GM18861 (cell line): ENCODE measurements around the gene NLRP6.
"Not testable (repeated sequence)": the region's sequence is repeated elsewhere in the genome, so short reads cannot be mapped to it uniquely, and the experiment has no call there.

Experiments used
- ATAC-seq: cut with Tn5 transposase; IDR thresholded peaks from one replicate; pipeline ENCODE4 v1.9.1; 2021; ENCODE audit not compliant: unreplicated experiment

Gene NLRP6

DNA sequence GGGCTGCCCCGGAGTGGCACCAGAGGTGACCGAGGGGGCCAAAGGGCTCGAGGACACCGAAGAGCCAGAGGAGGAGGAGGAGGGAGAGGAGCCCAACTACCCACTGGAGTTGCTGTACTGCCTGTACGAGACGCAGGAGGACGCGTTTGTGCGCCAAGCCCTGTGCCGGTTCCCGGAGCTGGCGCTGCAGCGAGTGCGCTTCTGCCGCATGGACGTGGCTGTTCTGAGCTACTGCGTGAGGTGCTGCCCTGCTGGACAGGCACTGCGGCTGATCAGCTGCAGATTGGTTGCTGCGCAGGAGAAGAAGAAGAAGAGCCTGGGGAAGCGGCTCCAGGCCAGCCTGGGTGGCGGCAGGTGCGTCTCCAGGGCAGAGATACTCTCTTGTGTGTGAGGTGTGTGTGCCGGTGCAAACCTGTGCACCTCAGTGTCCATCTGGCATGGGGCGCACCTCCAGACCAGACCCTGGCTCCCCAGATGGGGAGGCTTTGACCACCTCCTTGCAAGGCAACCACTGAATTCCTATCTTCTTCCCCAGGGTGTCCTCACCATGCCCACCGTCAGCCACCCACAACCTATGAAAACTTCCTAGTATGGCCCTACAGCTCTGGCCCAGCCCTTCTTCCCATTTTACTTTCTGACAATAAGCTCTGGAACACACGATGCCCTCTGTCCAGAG lies 3.4 kb downstream of the NLRP6 start:
- no peak for ATAC-seq

DNA sequence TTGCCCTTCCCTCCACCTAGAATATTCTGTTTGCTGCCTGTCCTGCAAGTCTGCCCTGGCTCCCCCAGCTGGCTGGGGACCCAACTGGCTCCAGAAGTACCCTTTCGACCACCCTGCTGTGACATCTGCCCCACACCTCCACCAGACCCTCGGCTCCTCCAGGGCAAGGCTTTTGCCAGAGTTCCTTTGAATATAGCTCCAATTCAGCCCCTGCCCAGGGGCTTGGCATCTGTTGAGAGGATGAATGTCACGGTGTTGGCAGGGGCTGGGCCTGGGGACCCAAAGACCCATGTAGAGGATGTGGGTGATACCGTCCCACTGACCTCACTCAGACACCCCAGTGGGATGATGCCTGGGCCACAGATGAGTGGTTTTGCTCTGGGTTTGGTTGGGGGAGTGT lies 4.0 kb downstream of the NLRP6 start:
- ATAC-seq: no peak

DNA sequence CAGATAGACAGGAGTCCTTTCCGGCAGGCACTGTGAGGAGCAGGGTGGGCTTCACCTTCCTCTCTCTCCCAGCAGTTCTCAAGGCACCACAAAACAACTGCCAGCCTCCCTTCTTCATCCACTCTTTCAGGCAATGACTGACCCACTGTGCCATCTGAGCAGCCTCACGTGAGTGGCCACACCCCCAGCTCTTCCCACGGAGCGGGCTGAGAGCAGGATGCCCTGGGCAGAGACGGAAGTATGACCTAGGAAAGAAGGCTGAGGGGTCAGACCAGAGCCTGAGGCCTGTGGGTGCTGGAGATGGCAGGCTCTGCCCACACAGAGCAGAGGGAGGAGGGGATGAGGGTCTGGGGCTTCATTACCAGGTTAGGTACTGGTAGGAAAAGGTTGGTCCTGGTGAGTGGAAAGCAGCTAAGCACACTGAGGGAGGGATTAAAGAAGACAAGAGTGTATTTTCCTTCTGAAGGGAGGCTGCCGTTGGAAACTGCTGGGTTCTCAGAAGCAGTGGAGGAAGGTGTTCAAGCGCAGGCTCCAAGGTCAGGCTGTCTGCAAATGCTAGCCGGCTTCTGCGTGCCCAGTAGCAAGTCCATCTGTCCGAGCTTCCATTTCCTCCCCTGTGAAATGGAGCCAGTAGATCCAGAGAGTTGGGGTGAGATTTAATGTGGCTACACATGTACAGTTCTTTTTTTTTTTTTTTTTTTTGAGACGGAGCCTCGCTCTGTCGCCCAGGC lies 4.6 kb downstream of the NLRP6 start:
- no peak for ATAC-seq

DNA sequence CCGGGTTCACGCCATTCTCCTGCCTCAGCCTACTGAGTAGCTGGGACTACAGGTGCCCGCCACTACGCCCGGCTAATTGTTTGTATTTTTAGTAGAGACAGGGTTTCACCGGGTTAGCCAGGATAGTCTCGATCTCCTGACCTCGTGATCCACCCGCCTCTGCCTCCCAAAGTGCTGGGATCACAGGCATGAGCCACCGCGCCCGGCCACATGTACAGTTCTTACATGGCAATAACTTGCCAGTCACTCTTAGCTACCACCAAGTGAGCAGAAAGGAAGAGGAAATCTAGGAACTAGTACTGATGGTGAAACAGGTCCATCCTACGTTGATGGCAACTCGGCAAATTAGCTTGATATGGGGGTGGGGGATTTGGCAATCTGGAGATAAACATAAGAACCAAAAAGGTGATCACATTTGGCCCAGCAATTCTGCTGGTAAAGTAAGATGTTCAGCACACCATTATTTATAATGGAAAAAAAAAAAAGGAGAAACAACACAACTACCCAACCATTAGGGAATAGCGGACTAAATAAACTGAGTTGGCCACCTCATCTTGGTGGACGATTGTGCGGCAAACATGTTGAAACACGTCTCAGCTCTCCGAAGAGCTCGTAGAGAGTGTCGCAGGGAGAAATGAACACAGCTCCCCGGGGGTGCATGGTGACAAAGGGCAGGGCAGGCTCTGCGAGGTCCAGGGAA lies 5.3 kb downstream of the NLRP6 start:
- no peak for ATAC-seq

DNA sequence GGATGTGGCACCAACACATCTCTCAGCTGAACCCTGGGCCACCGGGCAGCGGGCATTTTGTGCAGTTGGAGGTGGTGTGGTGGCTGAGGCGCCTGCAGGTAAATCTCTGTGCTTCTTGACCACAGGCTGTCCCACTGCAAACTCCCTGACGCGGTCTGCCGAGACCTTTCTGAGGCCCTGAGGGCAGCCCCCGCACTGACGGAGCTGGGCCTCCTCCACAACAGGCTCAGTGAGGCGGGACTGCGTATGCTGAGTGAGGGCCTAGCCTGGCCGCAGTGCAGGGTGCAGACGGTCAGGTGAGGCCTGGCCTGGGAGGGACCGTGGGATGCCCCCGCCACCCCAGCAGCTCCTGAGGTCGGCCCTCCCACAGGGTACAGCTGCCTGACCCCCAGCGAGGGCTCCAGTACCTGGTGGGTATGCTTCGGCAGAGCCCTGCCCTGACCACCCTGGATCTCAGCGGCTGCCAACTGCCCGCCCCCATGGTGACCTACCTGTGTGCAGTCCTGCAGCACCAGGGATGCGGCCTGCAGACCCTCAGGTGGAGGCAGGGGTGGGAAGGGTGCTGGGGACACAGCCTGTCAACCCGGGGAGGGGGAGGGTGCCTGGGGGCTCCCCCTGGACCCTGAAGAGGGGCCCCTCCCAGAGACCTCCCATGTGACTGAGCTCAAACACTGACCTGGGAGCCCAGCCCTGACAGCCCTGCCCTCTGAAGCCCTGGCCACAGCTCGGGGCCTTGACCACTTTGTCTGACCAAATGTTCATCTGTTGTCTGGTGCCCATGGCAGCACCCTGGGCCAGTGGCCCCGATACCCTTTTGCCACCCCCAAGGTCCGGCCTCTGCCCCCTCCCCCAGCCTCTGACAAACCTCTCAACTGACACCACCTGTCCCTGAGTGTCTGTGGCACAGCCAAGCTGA lies 6.2 kb downstream of the NLRP6 start:
- ATAC-seq: no peak

DNA sequence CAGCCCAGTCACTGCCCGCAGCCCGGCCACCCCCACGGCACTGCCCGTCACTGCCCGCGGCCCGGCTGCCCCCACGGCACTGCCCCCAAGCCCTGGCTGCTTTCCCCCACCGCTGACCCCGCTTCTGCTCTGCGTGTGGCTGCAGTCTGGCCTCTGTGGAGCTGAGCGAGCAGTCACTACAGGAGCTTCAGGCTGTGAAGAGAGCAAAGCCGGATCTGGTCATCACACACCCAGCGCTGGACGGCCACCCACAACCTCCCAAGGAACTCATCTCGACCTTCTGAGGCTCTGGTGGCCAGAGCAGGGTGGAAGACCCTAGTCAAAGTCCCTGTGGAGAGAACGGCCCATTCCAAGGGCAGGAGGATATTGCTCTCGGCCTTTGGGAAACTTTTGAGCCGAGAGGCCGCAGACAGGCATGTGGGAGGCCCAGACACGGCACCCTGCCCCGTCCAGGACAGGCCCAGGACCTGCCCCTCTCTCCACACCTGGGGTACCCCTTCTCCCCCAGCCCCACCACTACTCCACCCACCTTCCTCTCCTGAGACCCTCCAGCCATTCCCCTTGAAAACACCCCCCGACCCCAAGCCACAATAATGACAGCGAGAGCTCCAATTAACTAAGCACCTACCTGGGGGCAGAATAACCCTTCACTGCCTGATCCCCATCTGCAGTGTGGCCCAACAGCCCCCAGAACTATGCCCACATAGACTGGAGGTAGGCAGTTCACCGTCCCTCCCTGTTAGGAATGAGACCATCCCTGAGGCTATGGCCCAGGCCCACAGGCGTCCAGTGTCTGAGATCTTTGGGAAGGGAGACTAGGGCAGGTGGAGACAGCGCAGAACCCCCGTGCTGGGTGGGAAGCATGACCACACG lies 7.0 kb downstream of the NLRP6 start:
- no peak for ATAC-seq

DNA sequence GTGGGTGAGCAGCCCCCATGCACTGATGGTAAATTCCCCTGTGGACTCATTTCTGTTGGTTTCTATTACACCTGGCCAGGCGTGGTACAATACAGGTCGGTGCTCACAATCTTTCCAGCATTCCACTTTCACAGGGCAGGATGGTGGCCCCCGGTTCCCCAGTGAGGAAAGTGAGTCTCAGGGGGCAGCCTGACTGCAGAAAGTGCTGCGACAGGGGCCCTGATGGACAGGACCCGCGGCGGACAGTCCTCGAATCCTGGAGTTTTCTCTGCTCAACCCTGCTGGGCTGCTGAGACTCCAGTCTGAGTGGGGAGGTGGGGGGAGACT lies 7.7 kb downstream of the NLRP6 start:
- ATAC-seq: no peak

DNA sequence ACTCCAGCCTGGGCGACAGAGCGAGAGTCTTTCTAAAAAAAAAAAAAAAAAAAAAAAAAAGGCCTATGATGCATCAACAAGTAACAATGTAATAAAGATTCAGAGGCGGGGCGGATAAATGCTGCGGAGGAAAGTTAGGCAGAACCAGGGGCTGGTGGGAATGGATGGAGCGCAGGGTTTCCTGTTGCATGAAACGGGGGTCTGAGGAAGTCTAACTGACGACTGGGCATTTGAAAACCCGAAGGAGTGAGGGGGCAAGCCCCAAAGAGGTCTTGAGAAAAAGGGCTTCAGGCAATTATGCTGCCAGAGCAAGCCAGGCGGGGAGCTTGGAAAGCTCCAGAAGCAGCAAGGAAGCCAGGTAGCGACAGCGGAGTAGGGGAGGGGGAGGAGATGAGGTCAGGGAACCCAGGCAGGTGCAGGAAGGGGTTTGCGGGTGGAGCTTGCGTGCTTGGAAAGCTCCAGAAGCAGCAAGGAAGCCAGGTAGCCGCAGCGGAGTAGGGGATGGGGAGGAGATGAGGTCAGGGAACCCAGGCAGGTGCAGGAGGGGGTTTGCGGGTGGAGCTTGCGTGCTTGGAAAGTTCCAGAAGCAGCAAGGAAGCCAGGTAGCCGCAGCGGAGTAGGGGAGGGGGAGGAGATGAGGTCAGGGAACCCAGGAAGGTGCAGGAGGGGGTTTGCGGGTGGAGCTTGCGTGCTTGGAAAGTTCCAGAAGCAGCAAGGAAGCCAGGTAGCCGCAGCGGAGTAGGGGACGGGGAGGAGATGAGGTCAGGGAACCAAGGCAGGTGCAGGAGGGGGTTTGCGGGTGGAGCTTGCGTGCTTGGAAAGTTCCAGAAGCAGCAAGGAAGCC lies 9.0 kb downstream of the NLRP6 start:
- ATAC-seq: not testable (repeated sequence)

DNA sequence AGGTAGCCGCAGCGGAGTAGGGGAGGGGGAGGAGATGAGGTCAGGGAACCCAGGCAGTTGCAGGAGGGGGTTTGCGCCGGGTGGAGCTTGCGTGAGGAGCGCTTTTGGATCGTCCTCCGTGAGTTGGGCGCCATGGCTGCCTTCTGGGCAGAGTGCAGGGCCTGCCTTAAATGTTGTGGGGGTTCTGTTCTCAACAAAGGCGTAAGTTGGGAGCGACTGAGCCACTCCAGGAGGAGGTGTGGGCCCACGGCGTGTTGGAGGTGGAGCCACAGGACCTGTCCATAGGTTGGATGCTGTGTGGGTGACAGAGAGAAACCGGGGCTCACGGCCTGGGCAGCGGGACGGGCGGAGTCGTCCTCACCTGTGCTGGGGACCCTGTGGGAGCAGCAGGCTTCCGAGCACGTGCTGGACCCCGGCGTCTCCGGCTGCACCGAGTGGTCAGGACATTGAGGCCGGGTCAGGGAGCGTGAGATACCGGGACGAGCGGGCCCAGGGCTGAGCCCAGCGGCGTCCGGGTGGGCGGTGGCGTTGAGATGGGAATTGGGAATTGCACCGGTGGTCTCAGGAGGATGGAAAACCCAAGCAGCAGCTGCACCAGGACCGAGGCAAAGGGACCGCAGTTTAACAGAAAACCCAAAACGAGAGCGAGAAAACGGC lies 9.7 kb downstream of the NLRP6 start:
- ATAC-seq: no peak

DNA sequence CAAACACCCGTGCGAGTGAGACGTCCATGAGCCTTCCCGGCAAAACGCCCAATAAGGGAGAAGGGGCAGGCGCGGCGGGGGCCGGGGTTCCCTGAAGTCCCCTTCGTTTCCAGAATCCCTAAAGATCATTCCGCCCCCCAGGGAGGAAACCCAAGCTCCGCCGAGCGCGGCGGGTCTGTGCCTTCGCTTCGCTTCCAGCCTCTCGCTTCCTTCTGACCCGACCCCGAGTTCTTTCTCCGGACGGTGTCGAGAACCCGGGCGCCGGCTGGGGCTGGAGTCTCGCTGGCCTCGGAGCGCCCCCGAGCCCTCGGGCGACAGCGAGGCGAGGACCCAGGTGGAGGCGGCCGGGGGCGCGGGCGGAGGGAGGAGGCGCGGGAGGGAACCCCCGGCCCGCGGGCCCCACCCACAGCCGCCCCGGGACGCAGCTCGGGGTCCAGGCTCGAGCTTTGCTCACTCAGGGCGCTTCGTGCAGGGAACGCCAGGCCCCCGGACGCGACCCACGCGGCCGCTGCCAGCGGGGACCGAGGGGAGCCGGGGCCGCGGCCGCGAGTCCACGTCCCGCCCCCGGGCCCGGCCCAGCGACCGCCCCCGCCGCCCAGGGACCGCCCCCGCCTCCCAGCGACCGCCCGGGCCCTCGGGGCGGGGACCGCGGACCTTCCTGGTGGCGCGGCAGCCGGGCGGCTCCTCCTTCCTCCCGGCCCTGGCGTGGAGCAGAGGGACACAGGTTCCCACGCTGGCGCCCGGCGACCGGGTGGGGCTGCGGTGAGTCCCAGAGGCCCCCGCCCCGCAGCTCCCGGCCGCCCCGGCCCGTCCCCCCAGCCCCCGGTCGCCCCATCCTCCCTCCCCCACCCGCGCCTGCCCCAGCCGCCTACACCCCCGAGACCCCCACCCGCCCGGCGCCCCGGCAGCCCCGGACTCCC lies 10.5 kb downstream of the NLRP6 start, which contains the start of gene PGGHG:
Gene PGGHG (plus strand): TSS at position 649 of the 920 bp plus-strand sequence. CDS start 691 bp downstream, outside the sequence.
- no peak for ATAC-seq

DNA sequence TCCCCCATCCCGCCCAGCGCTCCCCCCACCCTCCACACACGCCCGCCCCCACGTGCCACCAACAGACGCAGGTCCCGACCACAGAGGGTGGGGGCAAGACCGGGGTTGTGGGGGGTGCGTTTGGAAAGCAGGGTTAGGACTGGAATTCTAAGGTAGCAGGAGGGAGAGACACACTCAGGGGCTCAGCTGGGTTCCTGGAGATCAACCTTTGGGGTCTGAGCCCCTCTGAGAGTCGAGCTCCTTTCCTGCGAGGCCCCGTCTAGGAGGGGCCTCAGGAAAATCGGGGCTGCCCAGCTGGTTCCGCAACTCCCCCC lies 11.1 kb downstream of the NLRP6 start:
- no peak for ATAC-seq

DNA sequence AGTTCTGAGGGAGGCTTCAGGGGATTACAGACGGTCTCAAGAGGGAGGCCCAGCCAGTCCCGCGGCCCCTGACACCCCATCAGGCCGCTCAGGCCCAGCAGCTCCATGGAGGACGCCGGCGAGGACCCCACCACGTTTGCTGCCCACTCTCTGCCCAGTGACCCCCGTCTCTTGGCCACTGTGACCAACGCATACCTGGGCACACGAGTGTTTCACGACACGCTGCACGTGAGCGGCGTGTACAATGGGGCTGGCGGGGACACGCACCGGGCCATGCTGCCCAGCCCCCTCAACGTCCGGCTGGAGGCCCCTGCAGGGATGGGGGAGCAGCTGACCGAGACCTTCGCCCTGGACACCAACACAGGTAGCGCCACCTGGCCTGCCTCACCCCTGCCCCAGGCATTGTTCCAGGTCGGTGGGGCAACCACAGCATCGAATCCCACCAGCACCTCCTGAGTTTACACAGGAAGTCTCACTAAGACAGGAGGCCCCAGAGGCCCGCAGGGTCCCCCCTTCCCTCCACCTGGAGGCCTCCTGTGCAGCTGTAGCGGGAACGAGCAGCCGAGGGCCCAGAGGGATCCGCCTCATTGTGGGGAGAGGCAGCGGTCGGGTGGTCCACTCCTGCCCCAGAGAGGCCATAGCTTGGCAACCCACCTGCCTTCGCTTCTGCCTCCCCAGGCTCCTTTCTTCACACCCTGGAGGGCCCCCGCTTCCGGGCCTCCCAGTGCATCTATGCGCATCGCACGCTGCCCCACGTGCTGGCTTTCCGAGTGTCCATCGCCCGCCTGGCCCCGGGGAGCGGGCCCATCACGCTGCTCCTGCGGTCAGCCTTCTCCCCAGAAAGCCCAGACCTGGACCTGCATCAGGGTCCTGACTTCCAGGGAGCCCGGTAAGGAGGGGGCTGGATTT lies 11.8 kb downstream of the NLRP6 start:
- no peak for ATAC-seq

DNA sequence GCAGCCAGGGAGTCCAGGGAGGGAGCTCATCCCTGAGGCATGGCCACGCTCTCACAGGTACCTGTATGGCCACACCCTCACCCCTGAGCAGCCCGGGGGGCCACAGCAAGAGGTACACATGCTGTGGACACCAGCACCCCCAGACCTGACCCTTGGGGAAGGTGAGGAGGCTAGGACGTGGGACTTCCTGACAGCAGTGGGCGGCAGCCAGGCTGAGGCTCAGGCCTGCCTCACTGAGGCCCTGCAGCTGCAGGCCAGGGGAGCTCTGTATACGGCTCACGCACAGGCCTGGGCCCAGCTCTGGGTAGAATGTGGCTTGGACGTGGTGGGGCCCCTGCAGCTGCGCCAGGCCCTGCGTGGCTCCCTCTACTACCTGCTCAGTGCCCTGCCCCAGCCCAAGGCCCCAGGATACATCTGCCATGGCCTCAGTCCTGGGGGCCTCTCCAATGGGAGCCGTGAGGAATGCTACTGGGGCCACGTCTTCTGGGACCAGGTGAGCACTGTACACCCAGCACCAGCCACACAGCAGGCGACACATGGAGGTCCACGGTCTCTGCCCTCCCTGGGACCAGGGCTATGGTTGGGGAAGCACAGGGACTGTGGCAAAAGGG lies 12.5 kb downstream of the NLRP6 start:
- ATAC-seq: no peak

DNA sequence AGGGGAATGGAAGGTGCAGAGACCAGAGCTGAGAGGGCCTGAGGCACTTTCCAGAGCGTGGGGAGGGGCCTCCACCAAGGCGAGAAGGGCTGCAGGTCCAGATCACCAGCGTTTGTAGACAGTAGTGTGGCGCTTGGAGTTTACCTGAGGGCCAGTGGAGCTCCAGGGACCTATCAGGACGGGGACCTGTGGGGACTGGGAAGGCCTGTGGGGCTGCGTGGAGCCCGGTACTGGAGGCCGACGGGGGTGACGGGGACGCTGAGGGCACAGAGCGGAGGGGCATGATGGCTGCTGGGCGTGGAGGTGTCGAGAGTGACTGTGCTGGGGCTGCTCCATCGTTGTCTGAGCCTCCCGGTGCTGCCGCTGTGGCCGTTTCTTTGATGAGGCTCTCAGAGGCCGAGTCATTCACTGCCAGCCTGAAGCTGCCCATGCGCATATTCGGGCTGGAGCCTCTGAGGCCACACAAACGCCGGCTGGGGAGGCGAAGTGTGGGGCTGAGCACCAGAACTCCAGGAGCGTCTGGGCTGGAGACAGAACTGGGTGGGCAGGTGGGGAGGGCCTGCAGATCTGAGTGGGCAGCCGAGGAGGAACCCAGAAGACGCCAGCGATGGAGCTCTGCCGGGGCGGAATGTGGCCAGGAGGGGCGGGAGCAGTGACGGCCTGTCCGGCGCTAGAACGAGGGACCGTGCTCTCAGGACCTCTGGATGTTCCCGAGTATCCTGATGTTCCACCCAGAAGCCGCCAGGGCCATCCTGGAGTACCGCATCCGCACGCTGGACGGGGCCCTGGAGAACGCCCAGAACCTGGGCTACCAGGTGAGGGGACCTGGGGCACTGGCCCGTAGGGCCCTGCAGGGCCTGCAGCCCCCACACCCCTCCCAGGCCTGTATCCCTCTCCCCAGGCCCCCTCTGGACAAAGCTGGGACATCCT lies 13.3 kb downstream of the NLRP6 start:
- ATAC-seq: no peak
